DND-41 (cell line): ENCODE results near the gene TTYH2.

Experiments used
- ATAC-seq: fragments of 200-7000 bp; cut with Tn5 transposase; 3 replicates; pipeline ENCODE4 v1.9.1; 2021; ENCODE audit warnings: low read depth; ENCODE audit not compliant: insufficient read depth
- DNase-seq: peaks from one replicate; pipeline ENCODE4 v3.0.0-alpha.2; 2020
- H2AFZ ChIP-seq: 2 replicates; pipeline ENCODE4 v1.6.0; 2012; ENCODE audit warnings: low read depth, low read length
- H3K27ac ChIP-seq: 2 replicates; pipeline ENCODE4 v1.5.1; 2012; ENCODE audit warnings: low read length, inconsistent platforms
- H3K27me3 ChIP-seq: fragments of 200-600 bp; sonication (generic); 2 replicates; pipeline ENCODE4 v1.6.0; 2012; ENCODE audit warnings: low read length, mild to moderate bottlenecking, inconsistent platforms; ENCODE audit not compliant: insufficient read depth, poor library complexity
- H3K36me3 ChIP-seq: 2 replicates; pipeline ENCODE4 v1.5.1; 2012; ENCODE audit warnings: low read length, inconsistent platforms; ENCODE audit not compliant: insufficient read depth
- H3K4me1 ChIP-seq: 2 replicates; pipeline ENCODE4 v1.5.1; 2012; ENCODE audit warnings: mild to moderate bottlenecking, low read length; ENCODE audit not compliant: insufficient read depth
- H3K4me2 ChIP-seq: 2 replicates; pipeline ENCODE4 v1.6.0; 2012; ENCODE audit warnings: mild to moderate bottlenecking, moderate library complexity, low read length, inconsistent platforms; ENCODE audit not compliant: insufficient read depth
- H3K4me3 ChIP-seq, 2 experiments: fragments of 200-600 bp in 1 of 2; shearing (Covaris generic) in 1 of 2; 2 replicates each; pipeline ENCODE4 v1.5.1; 2012 to 2016; ENCODE audit warnings: inconsistent platforms in 2 of 2, low read length in 2 of 2, mild to moderate bottlenecking in 2 of 2, low read depth in 1 of 2, moderate library complexity in 1 of 2
- H3K79me2 ChIP-seq: 2 replicates; pipeline ENCODE4 v1.6.0; 2012; ENCODE audit warnings: low read length, inconsistent platforms; ENCODE audit not compliant: insufficient read depth
- H3K9ac ChIP-seq: 2 replicates; pipeline ENCODE4 v1.6.0; 2012; ENCODE audit warnings: low read depth, mild to moderate bottlenecking, inconsistent platforms, low read length, moderate library complexity
- H3K9me3 ChIP-seq: 2 replicates; pipeline ENCODE4 v1.5.1; 2012; ENCODE audit warnings: low read length, moderate library complexity, mild to moderate bottlenecking, inconsistent platforms; ENCODE audit not compliant: insufficient read depth, severe bottlenecking
- H4K20me1 ChIP-seq: 2 replicates; pipeline ENCODE4 v1.6.0; 2012; ENCODE audit warnings: low read length; ENCODE audit not compliant: insufficient read depth
- EZH2 ChIP-seq: IDR thresholded peaks from 3 replicates; pipeline ENCODE4 v1.6.1; 2012; ENCODE audit warnings: borderline replicate concordance, low read depth, mild to moderate bottlenecking, moderate library complexity, low read length, inconsistent platforms; ENCODE audit not compliant: severe bottlenecking
- TF ChIP-seq, protein P1 (sequence below): IDR thresholded peaks from 2 replicates; pipeline ENCODE4 v1.5.1; 2012; ENCODE audit warnings: borderline replicate concordance, low read length, moderate library complexity, mild to moderate bottlenecking; ENCODE audit not compliant: poor library complexity, severe bottlenecking; ENCODE audit errors: extremely low read depth

TTYH2 gene

DNA sequence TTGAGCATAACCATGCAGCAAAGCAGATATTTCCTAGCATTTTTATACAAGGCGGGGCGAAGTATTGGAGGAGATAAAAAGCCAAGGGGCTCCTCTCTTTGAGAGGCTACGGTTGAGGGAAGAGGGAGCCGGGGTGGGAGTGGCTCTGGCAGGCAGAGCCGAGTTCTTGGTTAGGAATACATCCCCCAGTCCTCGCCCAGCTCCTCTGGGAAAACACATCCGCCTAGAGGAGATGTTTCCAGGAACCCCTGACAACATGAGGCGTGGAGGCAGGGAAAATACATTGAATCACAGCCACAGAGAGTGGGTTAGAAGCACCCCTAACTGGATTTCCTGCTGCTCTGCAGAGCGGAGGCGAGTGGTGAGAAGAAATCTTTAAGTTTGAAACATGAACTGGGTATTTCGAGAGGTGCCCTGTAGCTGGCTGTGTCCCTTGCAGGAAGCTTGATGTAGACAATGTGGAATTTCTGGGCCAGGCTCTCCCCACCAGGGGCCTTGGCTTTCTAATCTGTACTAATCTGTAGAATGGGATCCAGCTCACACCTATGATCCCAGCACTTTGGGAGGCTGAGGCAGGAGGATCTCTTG, 27.3 kb downstream of the TTYH2 start:
- Histone ChIP-seq H3K36me3 (no peaks in the 10 kb centered on the region), H3K27me3 (no peaks in the 10 kb centered on the region)
- no peak for ATAC-seq

DNA sequence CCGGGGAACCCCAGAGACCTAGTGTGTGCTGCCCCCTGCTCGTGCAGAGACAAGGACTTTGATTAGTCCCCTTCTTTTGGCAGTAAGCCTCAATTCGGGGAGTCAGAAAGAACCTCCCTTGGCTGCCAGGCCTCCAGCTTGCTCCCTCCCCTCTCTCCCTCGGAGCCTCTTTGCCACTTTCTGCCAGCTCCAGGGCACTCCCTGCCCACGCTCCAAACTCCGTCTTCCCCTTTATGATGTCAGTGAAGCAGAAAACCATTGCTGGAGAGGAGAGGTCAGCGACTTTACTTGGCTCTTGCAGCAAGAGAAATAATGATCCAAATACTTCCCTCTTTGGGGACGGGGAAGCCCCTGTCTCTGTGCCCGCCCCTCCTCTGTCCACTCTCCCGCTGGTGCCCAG, 28.1 kb downstream of the TTYH2 start:
- ATAC-seq (no peak), DNase-seq (no peak)
- Histone ChIP-seq H3K79me2 (no peaks in the 10 kb centered on the region), H3K27me3 (no peaks in the 10 kb centered on the region), H3K4me1 (no peaks in the 10 kb centered on the region), H3K4me3 (no peak overlapping the region), H3K4me2 (no peak overlapping the region), H2AFZ (no peak overlapping the region), H3K9me3 (no peaks in the 10 kb centered on the region), H4K20me1 (no peaks in the 10 kb centered on the region), H3K36me3 (no peaks in the 10 kb centered on the region), H3K9ac (no peak overlapping the region), H3K27ac (no peak overlapping the region)
- no peak for TF ChIP-seq EZH2
- TF ChIP-seq, protein P1, sequence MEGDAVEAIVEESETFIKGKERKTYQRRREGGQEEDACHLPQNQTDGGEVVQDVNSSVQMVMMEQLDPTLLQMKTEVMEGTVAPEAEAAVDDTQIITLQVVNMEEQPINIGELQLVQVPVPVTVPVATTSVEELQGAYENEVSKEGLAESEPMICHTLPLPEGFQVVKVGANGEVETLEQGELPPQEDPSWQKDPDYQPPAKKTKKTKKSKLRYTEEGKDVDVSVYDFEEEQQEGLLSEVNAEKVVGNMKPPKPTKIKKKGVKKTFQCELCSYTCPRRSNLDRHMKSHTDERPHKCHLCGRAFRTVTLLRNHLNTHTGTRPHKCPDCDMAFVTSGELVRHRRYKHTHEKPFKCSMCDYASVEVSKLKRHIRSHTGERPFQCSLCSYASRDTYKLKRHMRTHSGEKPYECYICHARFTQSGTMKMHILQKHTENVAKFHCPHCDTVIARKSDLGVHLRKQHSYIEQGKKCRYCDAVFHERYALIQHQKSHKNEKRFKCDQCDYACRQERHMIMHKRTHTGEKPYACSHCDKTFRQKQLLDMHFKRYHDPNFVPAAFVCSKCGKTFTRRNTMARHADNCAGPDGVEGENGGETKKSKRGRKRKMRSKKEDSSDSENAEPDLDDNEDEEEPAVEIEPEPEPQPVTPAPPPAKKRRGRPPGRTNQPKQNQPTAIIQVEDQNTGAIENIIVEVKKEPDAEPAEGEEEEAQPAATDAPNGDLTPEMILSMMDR, result no peak

More for the DNA sequence above, 27.3 kb downstream of the TTYH2 start:
- H4K20me1 ChIP-seq, result no peaks in the 10 kb centered on the region
- H3K27ac ChIP-seq, result no peak overlapping the region
- no peak overlapping the region for H3K4me2 ChIP-seq
- no peak overlapping the region for H2AFZ ChIP-seq
- H3K9me3 ChIP-seq, result no peaks in the 10 kb centered on the region
- H3K4me3 ChIP-seq, result no peak overlapping the region
- no peaks in the 10 kb centered on the region for H3K4me1 ChIP-seq
- TF ChIP-seq, protein P1, result no peak
- TF ChIP-seq EZH2, result no peak
- no peak overlapping the region for H3K9ac ChIP-seq
- H3K79me2 ChIP-seq, result no peaks in the 10 kb centered on the region
- DNase-seq, result no peak

DNA sequence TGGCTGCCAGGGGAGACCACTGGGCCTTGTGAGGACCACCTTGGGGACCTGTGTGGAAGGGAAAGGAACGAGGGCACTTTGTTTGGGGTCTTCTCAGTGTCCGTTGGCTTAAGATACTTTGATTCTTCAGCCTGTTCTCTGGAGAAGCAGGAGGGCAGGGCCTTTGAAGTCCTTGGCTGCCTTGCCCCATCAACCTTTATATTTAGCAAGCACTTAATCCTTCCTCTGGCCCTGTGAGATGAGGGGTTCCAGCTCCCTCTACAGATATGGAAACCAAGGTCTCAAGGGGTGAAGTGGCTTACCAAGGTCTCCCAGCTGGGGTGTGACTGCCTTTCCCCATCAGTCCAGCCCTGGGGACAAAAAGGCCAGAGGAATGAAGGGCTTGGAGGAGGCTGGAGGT, 28.5 kb downstream of the TTYH2 start:
- no peak overlapping the region for H3K9ac ChIP-seq
- H3K79me2 ChIP-seq, result no peaks in the 10 kb centered on the region
- no peak for TF ChIP-seq EZH2
- TF ChIP-seq, protein P1, result no peak
- DNase-seq (no peak), ATAC-seq (no peak)
- H3K4me3 ChIP-seq, result no peak overlapping the region
- H3K27ac ChIP-seq, result no peak overlapping the region
- H3K4me1 ChIP-seq, result no peaks in the 10 kb centered on the region
- no peaks in the 10 kb centered on the region for H3K9me3 ChIP-seq
- no peaks in the 10 kb centered on the region for H4K20me1 ChIP-seq
- H2AFZ ChIP-seq, result no peak overlapping the region
- no peaks in the 10 kb centered on the region for H3K36me3 ChIP-seq
- H3K27me3 ChIP-seq, result no peaks in the 10 kb centered on the region
- no peak overlapping the region for H3K4me2 ChIP-seq
